NCI-H345 (cell line): Measurements from ENCODE around the gene MVB12B.
"Not testable (repeated sequence)": the region's sequence is repeated elsewhere in the genome, so short reads cannot be mapped to it uniquely, and the experiment has no call there.

Experiments
- DNase-seq: peaks from one replicate; lab custom pipeline; 2025; lab: John Stamatoyannopoulos, UW

Gene MVB12B

GRCh38 chr9:126536841-126537465 lies 210.3 kb downstream of the MVB12B start:
- no peak for DNase-seq

GRCh38 chr9:126538550-126538949 lies 211.9 kb downstream of the MVB12B start:
- no peak for DNase-seq

DNA sequence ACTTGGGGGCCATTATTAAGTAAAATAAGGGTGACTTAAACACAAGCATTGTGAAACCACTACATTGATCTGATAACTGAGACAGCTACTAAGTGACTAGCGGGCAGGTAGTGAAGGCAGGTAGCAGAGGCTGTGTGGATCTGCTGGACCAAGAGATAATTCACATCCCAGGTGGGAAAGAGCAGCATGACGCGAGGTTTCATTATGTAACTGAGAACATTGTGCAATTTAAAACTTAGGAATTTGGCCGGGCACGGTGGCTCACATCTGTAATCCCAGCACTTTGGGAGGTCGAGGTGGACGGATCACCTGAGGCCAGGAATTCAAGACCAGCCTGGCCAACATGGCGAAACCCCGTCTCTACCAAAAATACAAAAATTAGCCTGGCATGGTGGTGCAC lies 213.8 kb downstream of the MVB12B start:
- DNase-seq: not testable (repeated sequence)

DNA sequence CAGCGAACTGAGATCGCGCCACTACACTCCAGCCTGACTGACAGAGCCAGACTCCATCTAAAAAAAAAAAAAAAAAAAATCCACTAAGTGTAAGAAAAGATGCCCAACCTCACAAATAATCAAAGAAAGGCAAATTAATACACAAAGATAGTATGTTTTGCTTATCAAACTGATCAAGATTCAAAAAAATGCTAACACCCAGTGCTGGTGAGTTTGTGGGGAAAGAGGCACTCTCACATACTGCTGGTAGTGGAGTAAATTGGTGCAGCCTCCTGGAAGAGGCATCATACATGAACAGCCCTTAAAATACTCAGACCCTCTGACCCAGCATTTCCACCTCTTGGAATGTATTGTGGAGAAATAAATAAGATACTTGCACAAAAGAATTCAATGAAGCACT lies 216.9 kb downstream of the MVB12B start:
- no peak for DNase-seq

DNA sequence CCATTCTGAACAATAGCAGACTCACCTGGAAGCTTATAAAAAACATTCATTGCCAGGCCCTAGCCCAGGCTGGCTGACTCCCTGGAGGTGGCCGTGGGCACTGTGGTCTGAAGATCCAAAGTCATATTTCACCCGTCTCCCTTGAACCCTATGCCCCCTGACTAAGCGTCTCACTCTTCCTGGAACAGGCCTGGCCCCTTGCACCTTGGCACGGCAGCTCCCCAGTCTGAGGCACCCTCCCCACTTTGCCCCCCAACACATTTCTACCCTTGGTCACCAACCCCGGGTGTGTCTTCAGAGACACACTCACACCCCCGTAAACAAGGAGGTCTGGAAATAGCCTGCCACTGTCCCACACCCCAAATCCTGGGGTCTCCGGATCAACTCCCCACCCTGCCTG lies 218.5 kb downstream of the MVB12B start:
- no peak for DNase-seq

DNA sequence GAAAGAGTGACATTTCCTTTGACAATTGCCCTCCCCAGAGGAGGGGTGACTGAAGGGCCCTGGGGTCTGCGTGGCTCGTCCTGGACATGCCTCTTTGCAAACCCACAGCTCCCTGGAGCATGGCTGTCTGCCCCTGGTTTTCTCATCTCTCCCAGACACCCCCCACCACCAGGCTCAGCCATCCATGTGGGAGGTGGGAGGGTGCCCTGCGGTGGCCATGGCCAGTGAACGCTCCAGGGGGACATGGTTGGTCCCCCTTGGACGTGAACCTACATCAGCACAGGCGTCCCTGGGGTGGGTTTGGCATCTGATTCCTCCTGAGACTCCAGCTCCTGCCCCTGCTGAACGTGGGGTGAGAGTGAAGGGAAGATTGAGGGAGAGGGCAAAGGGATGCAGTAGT lies 219.4 kb downstream of the MVB12B start:
- DNase-seq: no peak

DNA sequence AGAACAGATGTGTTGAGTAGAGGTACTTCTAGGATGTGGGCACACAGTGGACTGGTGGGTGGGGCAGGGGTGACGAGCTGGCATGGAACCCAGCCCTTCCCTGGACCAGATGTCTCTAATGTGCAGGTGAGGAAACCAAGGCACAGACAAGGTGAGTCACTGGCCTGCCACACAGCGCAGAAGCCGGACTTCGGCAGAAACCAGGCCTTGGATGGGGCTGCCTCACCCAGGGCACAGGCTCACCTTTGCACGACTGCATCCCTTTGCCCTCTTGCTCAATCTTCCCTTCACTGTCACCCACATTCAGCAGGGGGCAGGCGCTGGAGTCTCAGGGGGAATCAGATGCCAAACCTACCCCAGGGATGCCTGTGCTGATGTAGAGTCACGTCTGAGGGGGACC lies 221.7 kb downstream of the MVB12B start:
- no peak for DNase-seq

GRCh38 chr9:126549246-126550006 lies 222.8 kb downstream of the MVB12B start:
- DNase-seq: peak; percentile 33

DNA sequence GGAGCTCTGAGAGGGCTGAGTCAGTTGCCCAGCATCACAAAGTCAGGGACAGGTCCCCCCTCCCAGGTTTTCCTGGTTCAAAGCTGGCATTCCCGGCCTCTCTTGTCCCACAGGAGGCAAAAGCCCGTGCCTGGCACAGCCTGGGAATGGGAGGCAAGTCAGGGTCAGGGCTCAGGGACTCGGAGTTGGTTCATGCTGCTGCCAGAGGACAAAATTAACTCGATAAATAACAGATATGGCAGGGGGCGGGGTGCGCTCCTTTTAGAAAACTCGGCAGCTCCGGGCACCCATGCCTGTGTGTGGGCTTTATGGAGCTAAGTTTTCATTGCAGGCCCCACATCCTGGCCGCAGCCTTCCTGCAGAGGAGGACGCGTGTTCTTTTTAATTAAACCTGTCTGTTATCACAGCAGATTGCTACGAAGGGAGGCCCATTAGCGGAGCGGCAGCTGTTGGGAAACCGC lies 224.3 kb downstream of the MVB12B start:
- no peak for DNase-seq

DNA sequence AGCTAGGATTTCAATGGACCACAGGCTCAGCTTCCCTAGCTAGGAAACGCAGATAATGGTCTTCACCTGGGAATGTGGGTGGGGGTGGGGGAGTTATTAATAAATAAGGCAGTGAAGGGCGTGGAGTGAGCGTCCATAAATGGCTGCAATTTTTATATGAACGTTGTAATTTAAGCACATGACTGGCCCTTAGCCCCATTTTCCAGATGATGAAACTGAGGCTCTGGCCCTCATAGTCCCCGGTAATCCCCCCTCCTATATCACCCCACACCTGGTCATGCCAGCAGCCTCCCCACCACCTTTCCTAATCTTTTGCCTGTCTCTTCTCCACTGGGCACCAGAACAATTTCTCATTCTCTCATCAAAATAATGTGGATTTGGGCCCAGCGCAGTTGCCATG lies 225.2 kb downstream of the MVB12B start:
- DNase-seq: no peak

GRCh38 chr9:126554292-126554691 lies 227.7 kb downstream of the MVB12B start:
- no peak for DNase-seq

DNA sequence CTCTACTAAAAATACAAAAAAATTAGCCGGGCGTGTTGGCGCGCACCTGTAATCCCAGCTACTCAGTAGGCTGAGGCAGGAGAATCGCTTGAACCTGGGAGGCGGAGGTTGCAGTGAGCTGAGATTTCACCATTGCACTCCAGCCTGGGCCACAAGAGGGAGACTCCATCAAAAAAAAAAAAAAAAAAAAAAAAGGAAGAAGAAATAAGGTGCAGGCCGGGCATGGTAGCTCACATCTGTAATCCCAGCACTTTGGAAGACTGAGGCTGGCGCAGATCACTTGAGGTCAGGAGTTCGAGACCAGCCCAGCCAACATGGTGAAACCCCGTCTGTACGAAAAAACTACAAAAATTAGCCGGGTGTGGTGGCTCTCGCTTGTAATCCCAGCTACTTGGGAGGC lies 228.8 kb downstream of the MVB12B start:
- not testable (repeated sequence) for DNase-seq
